K562 (cell line): ENCODE measurements around the gene PLA2G4F.

ENCODE experiments used
- GTF2B ChIP-seq: IDR thresholded peaks from 2 replicates; pipeline ENCODE4 v1.6.1; 2011; ENCODE audit not compliant: insufficient read length; ENCODE audit errors: extremely low read depth
- MXD1 ChIP-seq: fragments of 250-450 bp; sonication (Bioruptor Pico); IDR thresholded peaks from 2 replicates; pipeline ENCODE4 v1.8.0; 2021; ENCODE audit warnings: borderline replicate concordance, mild to moderate bottlenecking, moderate library complexity; ENCODE audit not compliant: poor library complexity, severe bottlenecking

- TF ChIP-seq GTF2B (no peak), MXD1 (CRISPR knock-in tag) (no peak)
Observed at GRCh38 chr15:42191610-42192346, 35.3 kb upstream of the PLA2G4F start.
